Liver (tissue), 9 donors: ENCODE results near the gene MRGPRF. TPM values are rescaled to one million over a fixed set of nuclear protein-coding genes. Genes with fewer than 3 reads are reported as not detected.

Experiments used
- DNase-seq: peaks from one replicate; pipeline ENCODE4 v3.0.0-alpha.2; 2017; ENCODE audit warnings: low spot score
- H3K27ac ChIP-seq, 2 donors: one replicate each; pipeline ENCODE4 v1.7.0; 2013; ENCODE audit warnings: inconsistent platforms in 2 of 2, low read length in 2 of 2, control low read depth in 1 of 2, low read depth in 1 of 2, mild to moderate bottlenecking in 1 of 2
- H3K27me3 ChIP-seq, 4 donors: one replicate each; pipeline versions ENCODE4 v1.6.1 to v1.7.0; 2013; ENCODE audit warnings: low read length in 3 of 4, inconsistent platforms in 1 of 4, mild to moderate bottlenecking in 1 of 4, moderate library complexity in 1 of 4; ENCODE audit not compliant: control insufficient read depth in 4 of 4, insufficient read depth in 4 of 4
- H3K36me3 ChIP-seq, 4 donors: one replicate each; pipeline versions ENCODE4 v1.6.1 to v1.7.0; 2013; ENCODE audit warnings: low read length in 3 of 4, mild to moderate bottlenecking in 3 of 4, low read depth in 1 of 4, moderate library complexity in 1 of 4; ENCODE audit not compliant: control insufficient read depth in 4 of 4, insufficient read depth in 3 of 4
- H3K4me1 ChIP-seq, 4 donors: one replicate each; pipeline versions ENCODE4 v1.6.1 to v1.7.0; 2013; ENCODE audit warnings: low read length in 3 of 4, mild to moderate bottlenecking in 3 of 4, moderate library complexity in 1 of 4; ENCODE audit not compliant: control insufficient read depth in 4 of 4, insufficient read depth in 4 of 4
- H3K4me3 ChIP-seq, 3 donors: one replicate each; pipeline versions ENCODE4 v1.6.1 to v1.7.0; 2013; ENCODE audit warnings: low read length in 3 of 3, control low read depth in 1 of 3, low read depth in 1 of 3, mild to moderate bottlenecking in 1 of 3
- H3K9ac ChIP-seq, 2 donors: one replicate each; pipeline ENCODE4 v1.7.0; 2013; ENCODE audit warnings: low read length in 2 of 2, mild to moderate bottlenecking in 2 of 2, moderate library complexity in 2 of 2, control low read depth in 1 of 2, low read depth in 1 of 2
- H3K9me3 ChIP-seq, 4 donors: one replicate each; pipeline versions ENCODE4 v1.6.1 to v1.7.0; 2013; ENCODE audit warnings: low read length in 3 of 4; ENCODE audit not compliant: control insufficient read depth in 4 of 4
- EGR1 ChIP-seq, 2 donors: IDR thresholded peaks; 2 replicates each; pipeline ENCODE4 v1.6.1; 2016 to 2018; ENCODE audit warnings: antibody characterized with exemption in 2 of 2, low read depth in 2 of 2
- FOXA1 ChIP-seq: IDR thresholded peaks from 2 replicates; pipeline ENCODE4 v1.6.1; 2016; ENCODE audit warnings: antibody characterized with exemption
- FOXA2 ChIP-seq: IDR thresholded peaks from 2 replicates; pipeline ENCODE4 v1.6.1; 2016; ENCODE audit warnings: antibody characterized with exemption
- GABPA ChIP-seq, 2 donors: IDR thresholded peaks in 1 of 2; conservative IDR thresholded peaks in 1 of 2; 2 replicates each; pipeline ENCODE4 v1.6.1; 2016; ENCODE audit warnings: antibody characterized with exemption in 2 of 2, mild to moderate bottlenecking in 1 of 2, moderate library complexity in 1 of 2
- HNF4A ChIP-seq, 2 donors: conservative IDR thresholded peaks; 2 replicates each; pipeline ENCODE4 v1.6.1; 2016; ENCODE audit warnings: antibody characterized with exemption in 2 of 2, mild to moderate bottlenecking in 2 of 2
- HNF4G ChIP-seq: IDR thresholded peaks from 2 replicates; pipeline ENCODE4 v1.6.1; 2016; ENCODE audit warnings: antibody characterized with exemption
- JUND ChIP-seq, 2 donors: IDR thresholded peaks; 2 replicates each; pipeline ENCODE4 v1.6.1; 2016; ENCODE audit warnings: antibody characterized with exemption in 2 of 2
- MAX ChIP-seq: IDR thresholded peaks from 2 replicates; pipeline ENCODE4 v1.6.1; 2016; ENCODE audit warnings: antibody characterized with exemption
- NR2F2 ChIP-seq: IDR thresholded peaks from 2 replicates; pipeline ENCODE4 v1.6.1; 2016; ENCODE audit warnings: antibody characterized with exemption
- RAD21 ChIP-seq, 2 donors: IDR thresholded peaks; 2 replicates each; pipeline ENCODE4 v1.6.1; 2016; ENCODE audit warnings: antibody characterized with exemption in 2 of 2, mild to moderate bottlenecking in 2 of 2
- REST ChIP-seq: IDR thresholded peaks from 2 replicates; pipeline ENCODE4 v1.6.1; 2016; ENCODE audit warnings: antibody characterized with exemption, mild to moderate bottlenecking
- RXRA ChIP-seq, 2 donors: IDR thresholded peaks; 2 replicates each; pipeline ENCODE4 v1.6.1; 2017 to 2018; ENCODE audit warnings: antibody characterized with exemption in 2 of 2, mild to moderate bottlenecking in 1 of 2
- SP1 ChIP-seq: IDR thresholded peaks from 2 replicates; pipeline ENCODE4 v1.6.1; 2018; ENCODE audit warnings: antibody characterized with exemption, mild to moderate bottlenecking
- TAF1 ChIP-seq: conservative IDR thresholded peaks from 2 replicates; pipeline ENCODE4 v1.6.1; 2016; ENCODE audit warnings: antibody characterized with exemption, mild to moderate bottlenecking
- YY1 ChIP-seq: IDR thresholded peaks from 2 replicates; pipeline ENCODE4 v1.6.1; 2016; ENCODE audit warnings: antibody characterized with exemption, mild to moderate bottlenecking
- ZBTB33 ChIP-seq: IDR thresholded peaks from 2 replicates; pipeline ENCODE4 v1.6.1; 2016; ENCODE audit warnings: antibody characterized with exemption
- WGBS: extraction: QIAGEN DNeasy Blood & Tissue Kit; methylation state at CpG from one replicate; pipeline ENCODE4 v1.1.7; 2013; 5-methylcytosine and 5-hydroxymethylcytosine counted together
- polyA plus RNA-seq, 2 donors: library from polyadenylated mRNA; stranded (reverse) in 1 of 2; unstranded in 1 of 2; fragments of 200-250 nt in 1 of 2; fragments of >200 nt in 1 of 2; fragmentation: Nextera tagmentation in 1 of 2; extraction: Ambion mirVana in 1 of 2; gene quantifications; one replicate each; pipeline versions ENCODE4 v1.2.1 to v1.2.3, GENCODE V29; 2013 to 2015
- total RNA-seq, 2 donors: library from RNA; depleted of rRNA; stranded (reverse); fragments of >200 nt; gene quantifications; one replicate each; pipeline ENCODE4 v1.2.3, GENCODE V29; 2014
- TF ChIP-seq, protein P1 (sequence below): fragments of 150-350 bp; IDR thresholded peaks from 2 replicates; pipeline ENCODE4 v1.5.1; 2017; ENCODE audit warnings: improper control_type of control experiment, low read depth, low read length; ENCODE audit not compliant: missing input control
- TF ChIP-seq, protein P2 (sequence below): IDR thresholded peaks from 2 replicates; pipeline ENCODE4 v1.6.1; 2016; ENCODE audit warnings: antibody characterized with exemption
- donor health status: healthy.
- donor health status: healthy.
- donor health status: healthy.
- donor health status: healthy.
- donor health status: healthy.

The MRGPRF gene
- total and polyA plus RNA-seq, 4 donors, result 1.1 to 4.8 (median 2.5) TPM

GRCh38 chr11:69022260-69022659 is 9.2 kb upstream of the MRGPRF start:
- H3K27me3 ChIP-seq, result no peaks in the 10 kb centered on the region
- no peak overlapping the region for H3K9ac ChIP-seq
- peaks cover 0 to under 1% (median under 1%) of the 10 kb centered on the region in 4 donors for H3K4me1 ChIP-seq
- no peak for DNase-seq
- H3K4me3 ChIP-seq, result no peak overlapping the region
- H3K9me3 ChIP-seq, result no peaks in the 10 kb centered on the region
- 91% methylated on average over 10 of the region's 10 CpGs for WGBS
- H3K27ac ChIP-seq, result no peak overlapping the region
- TF ChIP-seq HNF4A (conservative IDR thresholded peaks at IDR 0.05), result no peak
- TF ChIP-seq ZBTB33, result no peak
- TF ChIP-seq HNF4G, result no peak
- TF ChIP-seq YY1, result no peak
- TF ChIP-seq EGR1 (IDR thresholded peaks at IDR 0.05; ENCODE audit: low read depth in 2 of 2), result no peak
- no peak for TF ChIP-seq NR2F2
- TF ChIP-seq TAF1, result no peak
- TF ChIP-seq MAX, result no peak
- TF ChIP-seq FOXA2, result no peak
- TF ChIP-seq SP1, result no peak
- TF ChIP-seq, protein P1, sequence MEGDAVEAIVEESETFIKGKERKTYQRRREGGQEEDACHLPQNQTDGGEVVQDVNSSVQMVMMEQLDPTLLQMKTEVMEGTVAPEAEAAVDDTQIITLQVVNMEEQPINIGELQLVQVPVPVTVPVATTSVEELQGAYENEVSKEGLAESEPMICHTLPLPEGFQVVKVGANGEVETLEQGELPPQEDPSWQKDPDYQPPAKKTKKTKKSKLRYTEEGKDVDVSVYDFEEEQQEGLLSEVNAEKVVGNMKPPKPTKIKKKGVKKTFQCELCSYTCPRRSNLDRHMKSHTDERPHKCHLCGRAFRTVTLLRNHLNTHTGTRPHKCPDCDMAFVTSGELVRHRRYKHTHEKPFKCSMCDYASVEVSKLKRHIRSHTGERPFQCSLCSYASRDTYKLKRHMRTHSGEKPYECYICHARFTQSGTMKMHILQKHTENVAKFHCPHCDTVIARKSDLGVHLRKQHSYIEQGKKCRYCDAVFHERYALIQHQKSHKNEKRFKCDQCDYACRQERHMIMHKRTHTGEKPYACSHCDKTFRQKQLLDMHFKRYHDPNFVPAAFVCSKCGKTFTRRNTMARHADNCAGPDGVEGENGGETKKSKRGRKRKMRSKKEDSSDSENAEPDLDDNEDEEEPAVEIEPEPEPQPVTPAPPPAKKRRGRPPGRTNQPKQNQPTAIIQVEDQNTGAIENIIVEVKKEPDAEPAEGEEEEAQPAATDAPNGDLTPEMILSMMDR, result no peak
- no peak for TF ChIP-seq REST
- TF ChIP-seq GABPA (IDR thresholded peaks at IDR 0.05 in 1 of 2, conservative IDR thresholded peaks at IDR 0.05 in 1 of 2), result no peak
- no peak for TF ChIP-seq RXRA (IDR thresholded peaks at IDR 0.05)
- no peak for TF ChIP-seq FOXA1
- TF ChIP-seq, protein P2, sequence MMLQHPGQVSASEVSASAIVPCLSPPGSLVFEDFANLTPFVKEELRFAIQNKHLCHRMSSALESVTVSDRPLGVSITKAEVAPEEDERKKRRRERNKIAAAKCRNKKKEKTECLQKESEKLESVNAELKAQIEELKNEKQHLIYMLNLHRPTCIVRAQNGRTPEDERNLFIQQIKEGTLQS, result no peak
- no peak for TF ChIP-seq RAD21 (IDR thresholded peaks at IDR 0.05)
- TF ChIP-seq JUND (IDR thresholded peaks at IDR 0.05), result no peak
- no peaks in the 10 kb centered on the region for H3K36me3 ChIP-seq
